ENCODE results near the gene BTBD9. TPM values are rescaled to one million over a fixed set of nuclear protein-coding genes. Genes with fewer than 3 reads are reported as not detected.
A peak's percentile ranks its signal among the peaks of the same experiment; 100 is the strongest.

The BTBD9 gene
- total and polyA plus RNA-seq, 2 experiments from 2014 or later, result 10.0 to 13.7 TPM

- Histone ChIP-seq H3K36me3 (ENCODE audit: low read depth) (no peaks in the 10 kb centered on the region), H3K27me3 (replicated peaks; ENCODE audit: insufficient read depth) (no peaks in the 10 kb centered on the region), H3F3A (ENCODE audit: insufficient read depth) (peaks cover 14% of the 10 kb centered on the region; the same call in 1 of the 2 replicates), H3K4me3 (no peak overlapping the region), H3K4me2 (ENCODE audit: unreplicated experiment) (peak overlapping the region; percentile 14), H3K4me1 (ENCODE audit: insufficient read depth) (peaks cover 37% of the 10 kb centered on the region), H3K9me3 (ENCODE audit: low read depth) (no peaks in the 10 kb centered on the region), H2AFZ (no peak overlapping the region), H3K79me2 (ENCODE audit: insufficient read depth) (no peaks in the 10 kb centered on the region), H3K27ac (no peak overlapping the region), H3K9ac (no peak overlapping the region), H3K9me2 (ENCODE audit: insufficient read depth) (no peaks in the 10 kb centered on the region), H4K20me1 (ENCODE audit: insufficient read depth) (no peaks in the 10 kb centered on the region)
- TF ChIP-seq EZH2phosphoT487 (IDR thresholded peaks at IDR 0.05; ENCODE audit: insufficient read depth, low read depth), result no peak
- no peak for TF ChIP-seq EZH2 (IDR thresholded peaks at IDR 0.05; ENCODE audit: insufficient read depth, poor library complexity, severe bottlenecking)
- in situ Hi-C loops (cut with MboI), result no loop called here
- peak; percentile 49 for DNase-seq
Observed at GRCh38 chr6:38271081-38271480, 368.6 kb downstream of the BTBD9 start.

DNA sequence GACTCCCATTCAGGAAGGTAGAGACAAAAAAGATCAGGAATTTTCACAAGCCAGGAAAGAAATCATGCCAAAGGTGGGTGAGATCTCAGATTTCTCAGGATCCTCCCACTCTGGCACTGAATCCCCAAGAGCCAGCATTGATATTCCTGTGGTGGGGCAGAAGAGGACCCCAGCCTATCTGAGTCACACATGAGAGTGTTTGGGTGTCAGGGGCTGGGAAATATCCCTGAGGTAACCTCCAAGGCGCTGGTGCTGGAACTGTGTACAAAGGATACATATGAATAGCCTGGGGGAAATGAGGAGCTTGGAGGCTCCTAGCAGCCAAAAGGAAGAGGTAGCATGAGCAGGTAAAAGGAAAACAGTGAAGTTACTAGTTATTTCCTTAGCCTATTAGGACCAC, 369.4 kb downstream of the BTBD9 start:
- no peaks in the 10 kb centered on the region for H3K9me2 ChIP-seq (ENCODE audit: insufficient read depth)
- H3K9ac ChIP-seq, result no peak overlapping the region
- no peak overlapping the region for H2AFZ ChIP-seq
- H3K27me3 ChIP-seq (replicated peaks; ENCODE audit: insufficient read depth), result no peaks in the 10 kb centered on the region
- H3K4me3 ChIP-seq, result no peak overlapping the region
- DNase-seq, result no peak
- TF ChIP-seq EZH2phosphoT487 (IDR thresholded peaks at IDR 0.05; ENCODE audit: insufficient read depth, low read depth), result no peak
- peaks cover 14% of the 10 kb centered on the region; the same call in 1 of the 2 replicates for H3F3A ChIP-seq (ENCODE audit: insufficient read depth)
- peaks cover 37% of the 10 kb centered on the region for H3K4me1 ChIP-seq (ENCODE audit: insufficient read depth)
- no peaks in the 10 kb centered on the region for H3K36me3 ChIP-seq (ENCODE audit: low read depth)
- H3K27ac ChIP-seq, result no peak overlapping the region
- no peaks in the 10 kb centered on the region for H3K9me3 ChIP-seq (ENCODE audit: low read depth)
- H3K4me2 ChIP-seq (ENCODE audit: unreplicated experiment), result no peak overlapping the region
- no peaks in the 10 kb centered on the region for H3K79me2 ChIP-seq (ENCODE audit: insufficient read depth)
- 90 to 96% methylated on average over 1 of the region's 1 CpG for WGBS, 2 experiments (ENCODE audit: low coverage in 1 of 2, low lambda C conversion rate in 2 of 2, missing lambda C conversion rate in 2 of 2)
- no peaks in the 10 kb centered on the region for H4K20me1 ChIP-seq (ENCODE audit: insufficient read depth)
- in situ Hi-C loops (cut with MboI), result no loop called here

DNA sequence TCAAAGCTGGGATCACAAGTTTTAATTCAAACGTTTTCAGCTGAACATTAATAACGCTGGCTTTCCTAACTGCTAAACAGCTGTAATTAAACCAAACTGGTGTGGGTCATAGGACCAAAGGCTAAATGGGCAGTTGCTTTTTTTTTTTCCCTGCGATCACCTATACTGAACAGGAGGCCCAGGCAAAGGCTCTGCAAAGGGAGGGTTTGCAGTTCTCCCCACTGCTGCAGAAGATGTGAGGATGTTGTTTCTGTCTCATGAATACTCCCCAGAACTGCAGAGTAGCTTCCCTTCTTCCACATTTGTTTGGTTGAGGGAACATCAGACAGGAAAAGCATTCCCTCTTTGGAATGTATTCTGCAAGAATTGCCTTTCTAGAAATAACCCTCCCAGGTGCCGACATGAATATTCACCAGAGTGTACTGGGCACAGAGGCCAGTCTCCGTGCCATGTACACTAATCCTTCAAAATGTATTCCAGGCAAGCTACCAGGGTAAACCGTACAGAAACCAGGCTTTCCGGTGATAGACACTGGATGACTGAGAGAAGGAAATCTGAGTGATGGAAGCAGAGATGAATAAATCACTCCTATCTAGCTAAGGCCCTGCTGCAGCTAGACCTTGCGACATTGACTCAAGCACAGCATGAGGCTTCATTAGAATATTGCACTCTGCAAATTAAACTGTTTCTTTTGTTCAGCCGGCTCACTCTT, 370.1 kb downstream of the BTBD9 start:
- no peaks in the 10 kb centered on the region for H4K20me1 ChIP-seq (ENCODE audit: insufficient read depth)
- no peak overlapping the region for H3K9ac ChIP-seq
- no peaks in the 10 kb centered on the region for H3K36me3 ChIP-seq (ENCODE audit: low read depth)
- no peak overlapping the region for H3K4me3 ChIP-seq
- no peaks in the 10 kb centered on the region for H3K9me2 ChIP-seq (ENCODE audit: insufficient read depth)
- no peaks in the 10 kb centered on the region for H3K9me3 ChIP-seq (ENCODE audit: low read depth)
- H3K27ac ChIP-seq, result no peak overlapping the region
- H2AFZ ChIP-seq, result no peak overlapping the region
- H3K79me2 ChIP-seq (ENCODE audit: insufficient read depth), result no peaks in the 10 kb centered on the region
- no peak for TF ChIP-seq EZH2phosphoT487 (IDR thresholded peaks at IDR 0.05; ENCODE audit: insufficient read depth, low read depth)
- no peak for TF ChIP-seq EZH2 (IDR thresholded peaks at IDR 0.05; ENCODE audit: insufficient read depth, poor library complexity, severe bottlenecking)
- H3K27me3 ChIP-seq (replicated peaks; ENCODE audit: insufficient read depth), result no peaks in the 10 kb centered on the region
- H3K4me2 ChIP-seq (ENCODE audit: unreplicated experiment), result no peak overlapping the region
- H3F3A ChIP-seq (ENCODE audit: insufficient read depth), result peaks cover 14% of the 10 kb centered on the region; the same call in 1 of the 2 replicates
- DNase-seq, result peak; percentile 4
- in situ Hi-C loops (cut with MboI), result no loop called here
- peaks cover 37% of the 10 kb centered on the region for H3K4me1 ChIP-seq (ENCODE audit: insufficient read depth)
- 58 to 60% methylated on average over 9 of the region's 9 CpGs for WGBS, 2 experiments (ENCODE audit: low coverage in 1 of 2, low lambda C conversion rate in 2 of 2, missing lambda C conversion rate in 2 of 2)

- in situ Hi-C loops (cut with MboI), result no loop called here
- DNase-seq, result no peak
- Histone ChIP-seq H3K27ac (no peak overlapping the region), H3K9me2 (ENCODE audit: insufficient read depth) (no peaks in the 10 kb centered on the region), H3K9ac (no peak overlapping the region), H4K20me1 (ENCODE audit: insufficient read depth) (no peaks in the 10 kb centered on the region), H2AFZ (no peak overlapping the region), H3K4me1 (ENCODE audit: insufficient read depth) (peaks cover 35% of the 10 kb centered on the region), H3K27me3 (replicated peaks; ENCODE audit: insufficient read depth) (no peaks in the 10 kb centered on the region), H3K9me3 (ENCODE audit: low read depth) (no peaks in the 10 kb centered on the region), H3K4me3 (no peak overlapping the region), H3K4me2 (ENCODE audit: unreplicated experiment) (no peak overlapping the region), H3K79me2 (ENCODE audit: insufficient read depth) (no peaks in the 10 kb centered on the region), H3K36me3 (ENCODE audit: low read depth) (no peaks in the 10 kb centered on the region), H3F3A (ENCODE audit: insufficient read depth) (peaks cover 21% of the 10 kb centered on the region)
- WGBS, 2 experiments (ENCODE audit: low coverage in 1 of 2, low lambda C conversion rate in 2 of 2, missing lambda C conversion rate in 2 of 2), result 80 to 86% methylated on average over 4 of the region's 4 CpGs
- TF ChIP-seq EZH2 (IDR thresholded peaks at IDR 0.05; ENCODE audit: insufficient read depth, poor library complexity, severe bottlenecking) (no peak), EZH2phosphoT487 (IDR thresholded peaks at IDR 0.05; ENCODE audit: insufficient read depth, low read depth) (no peak)
Observed at GRCh38 chr6:38268342-38268741, 371.4 kb downstream of the BTBD9 start.

Data from GM23248 (cell line).